NCI-H2171 treated with DMSO at 0.1 percent for 48 hours (cell line): ENCODE data around the gene ACADVL.
A peak's percentile ranks its signal among the peaks of the same experiment; 100 is the strongest.

Source experiments
- DNase-seq: peaks from one replicate; lab custom pipeline; 2025; lab: John Stamatoyannopoulos, UW

The ACADVL gene

GRCh38 chr17:7191571-7192270 lies 28.0 kb upstream of the ACADVL start:
- peak; percentile 88 for DNase-seq

- peak; percentile 95 for DNase-seq
Observed at GRCh38 chr17:7192271-7192937, 27.3 kb upstream of the ACADVL start.

GRCh38 chr17:7195971-7196370 lies 23.8 kb upstream of the ACADVL start:
- no peak for DNase-seq

DNA sequence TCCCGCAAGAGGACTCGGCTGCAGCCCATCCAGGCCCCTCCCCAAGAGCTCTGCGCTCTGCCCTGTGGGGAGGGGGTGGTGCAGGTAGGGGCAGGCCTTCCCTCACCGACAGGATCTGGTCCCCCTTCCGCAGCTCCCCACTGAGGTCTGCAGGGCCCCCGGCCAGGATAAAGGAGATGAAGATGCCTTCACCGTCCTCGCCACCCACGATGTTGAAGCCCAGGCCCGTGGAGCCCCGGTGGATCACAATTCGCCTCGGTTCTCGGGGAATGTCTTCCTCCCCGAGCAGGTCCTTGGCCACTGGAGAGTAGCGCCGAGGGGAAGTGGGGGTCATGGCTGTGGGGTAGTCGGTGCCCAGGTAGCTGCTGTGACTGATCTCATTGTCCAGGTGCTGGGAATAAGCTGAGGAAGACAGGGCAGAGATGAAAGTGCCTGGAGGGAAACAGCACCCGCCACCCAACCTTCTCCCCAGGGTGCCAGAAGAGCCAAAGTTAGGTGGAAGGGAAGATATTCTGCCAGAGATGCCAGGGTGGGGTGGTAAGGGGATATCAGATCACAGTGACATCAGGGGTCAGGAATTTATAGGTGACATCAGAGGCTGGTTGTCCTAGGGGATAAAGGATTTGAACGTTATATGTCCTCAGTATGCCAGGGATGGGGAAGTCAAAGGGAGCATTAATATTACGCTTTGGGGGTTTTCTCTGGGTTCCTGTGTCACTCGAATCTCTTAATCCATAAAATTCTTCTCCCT lies 22.9 kb upstream of the ACADVL start:
- DNase-seq, result no peak

GRCh38 chr17:7203391-7203790 lies 16.3 kb upstream of the ACADVL start:
- no peak for DNase-seq

DNA sequence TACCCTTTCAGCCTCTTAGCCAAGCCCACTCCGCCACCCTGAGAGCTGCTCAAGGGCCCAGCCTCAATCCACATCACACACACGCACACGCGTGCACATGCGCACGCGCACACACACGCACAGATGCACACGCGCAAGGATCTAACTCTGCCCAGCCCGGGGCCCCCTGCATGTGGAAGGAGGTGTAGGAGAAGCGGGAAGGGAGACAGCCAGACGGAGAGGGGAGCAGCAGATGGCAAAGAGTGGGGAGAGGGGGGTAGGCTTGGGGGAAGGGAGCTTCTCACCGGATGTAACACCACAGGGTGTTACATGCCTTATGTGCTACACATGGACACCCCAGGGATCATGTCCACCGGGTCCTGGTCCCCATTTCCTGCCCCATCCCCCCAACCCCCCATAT lies 15.4 kb upstream of the ACADVL start:
- peak; percentile 97 for DNase-seq

- DNase-seq, result peak; percentile 96
Observed at GRCh38 chr17:7204828-7205461, 14.8 kb upstream of the ACADVL start.

- DNase-seq, result no peak
Observed at GRCh38 chr17:7205561-7205960, 14.2 kb upstream of the ACADVL start.

GRCh38 chr17:7207120-7208001 lies 12.4 kb upstream of the ACADVL start:
- DNase-seq, result no peak

- DNase-seq, result no peak
Observed at GRCh38 chr17:7208027-7208571, 11.6 kb upstream of the ACADVL start.

GRCh38 chr17:7208754-7209460 lies 10.8 kb upstream of the ACADVL start:
- DNase-seq, result no peak

DNA sequence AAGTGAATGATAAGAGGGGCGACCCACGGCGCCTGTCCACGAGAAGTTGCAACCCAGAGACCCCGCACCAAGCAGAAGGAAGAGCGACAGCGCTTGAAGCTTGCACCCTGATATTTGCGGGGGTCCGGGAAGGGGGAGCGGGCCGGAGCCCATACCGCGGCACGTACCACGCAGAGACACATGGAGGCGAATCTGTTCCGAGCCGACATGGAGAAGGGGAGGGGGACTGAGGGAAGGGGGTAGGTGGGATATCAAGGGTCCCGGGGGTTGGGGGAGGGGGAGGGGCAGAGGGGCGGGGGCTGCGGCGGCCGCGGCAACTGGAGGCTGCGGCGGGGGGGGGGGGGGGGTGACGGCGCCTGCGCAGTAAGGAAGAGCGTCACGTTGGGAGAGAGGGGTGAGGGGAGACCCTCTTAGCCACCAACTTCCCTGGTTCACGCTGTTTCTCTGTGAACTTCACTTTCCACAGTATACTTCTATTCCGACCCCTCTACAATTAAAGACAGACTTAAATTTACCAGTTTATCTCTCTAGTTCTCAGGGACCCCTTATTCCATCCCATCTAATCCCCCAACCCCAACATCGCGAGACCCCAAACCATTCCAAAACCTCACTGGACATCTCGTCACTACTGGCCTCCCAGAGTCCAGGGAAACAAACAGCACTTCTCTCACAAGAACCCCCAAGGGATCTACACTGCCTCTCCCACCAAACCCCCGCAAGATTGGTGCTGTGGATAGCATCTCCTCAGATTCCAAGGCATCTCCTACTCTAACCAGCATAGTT lies 8.1 kb upstream of the ACADVL start:
- no peak for DNase-seq

GRCh38 chr17:7213895-7214299 lies 5.8 kb upstream of the ACADVL start:
- DNase-seq, result peak; percentile 98

GRCh38 chr17:7214300-7215135 lies 5.2 kb upstream of the ACADVL start:
- peak; percentile 99 for DNase-seq

DNA sequence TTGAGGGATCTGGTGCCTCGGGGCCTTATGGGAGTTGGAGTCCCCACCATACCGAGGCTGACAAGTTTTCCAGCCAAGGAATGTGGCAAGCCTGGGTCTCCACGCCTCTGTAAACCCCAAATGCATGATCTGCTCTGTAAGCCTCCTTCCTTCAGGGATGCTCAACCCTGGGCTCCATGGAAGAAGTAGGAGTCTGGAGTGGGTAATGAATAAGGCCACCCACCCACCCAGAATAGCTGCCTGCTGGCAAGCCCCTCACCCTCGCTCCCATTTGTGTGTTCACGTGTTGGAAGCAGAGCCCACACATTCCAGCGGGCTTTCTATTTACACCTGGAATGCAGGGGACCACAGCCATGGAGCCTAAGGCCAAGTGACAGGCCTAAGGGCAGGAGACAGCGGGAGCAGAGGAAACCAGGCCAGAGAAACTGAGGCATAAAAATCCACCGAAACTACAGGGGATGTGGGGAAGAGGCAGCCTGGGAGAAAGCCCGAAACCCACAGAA lies 4.6 kb upstream of the ACADVL start:
- no peak for DNase-seq

DNA sequence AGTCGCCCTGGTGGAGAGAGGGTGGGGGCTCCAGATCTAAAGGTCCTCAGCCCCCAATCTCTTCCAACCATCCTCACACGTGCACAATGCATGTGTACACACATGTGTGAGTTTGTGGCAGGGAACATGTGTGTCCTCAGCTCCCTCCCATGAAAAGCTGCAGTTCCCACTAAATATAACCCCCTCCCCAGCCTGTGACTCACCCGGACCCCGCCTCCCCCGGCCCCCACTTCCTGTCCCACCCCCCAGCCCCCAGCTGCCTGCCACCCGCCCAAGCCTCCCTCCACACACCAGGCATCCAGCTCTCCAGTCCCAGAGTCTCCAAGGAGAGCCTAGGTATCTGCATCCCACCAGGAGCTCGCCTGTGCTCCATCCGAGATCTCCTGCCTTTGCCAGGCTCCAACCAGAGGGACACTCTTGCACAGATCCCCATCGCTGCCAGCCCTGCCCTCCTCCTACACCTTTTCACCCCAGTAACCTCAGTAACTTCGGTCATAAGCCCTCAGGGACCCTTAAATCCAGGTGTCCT lies 4.0 kb upstream of the ACADVL start:
- DNase-seq, result no peak

DNA sequence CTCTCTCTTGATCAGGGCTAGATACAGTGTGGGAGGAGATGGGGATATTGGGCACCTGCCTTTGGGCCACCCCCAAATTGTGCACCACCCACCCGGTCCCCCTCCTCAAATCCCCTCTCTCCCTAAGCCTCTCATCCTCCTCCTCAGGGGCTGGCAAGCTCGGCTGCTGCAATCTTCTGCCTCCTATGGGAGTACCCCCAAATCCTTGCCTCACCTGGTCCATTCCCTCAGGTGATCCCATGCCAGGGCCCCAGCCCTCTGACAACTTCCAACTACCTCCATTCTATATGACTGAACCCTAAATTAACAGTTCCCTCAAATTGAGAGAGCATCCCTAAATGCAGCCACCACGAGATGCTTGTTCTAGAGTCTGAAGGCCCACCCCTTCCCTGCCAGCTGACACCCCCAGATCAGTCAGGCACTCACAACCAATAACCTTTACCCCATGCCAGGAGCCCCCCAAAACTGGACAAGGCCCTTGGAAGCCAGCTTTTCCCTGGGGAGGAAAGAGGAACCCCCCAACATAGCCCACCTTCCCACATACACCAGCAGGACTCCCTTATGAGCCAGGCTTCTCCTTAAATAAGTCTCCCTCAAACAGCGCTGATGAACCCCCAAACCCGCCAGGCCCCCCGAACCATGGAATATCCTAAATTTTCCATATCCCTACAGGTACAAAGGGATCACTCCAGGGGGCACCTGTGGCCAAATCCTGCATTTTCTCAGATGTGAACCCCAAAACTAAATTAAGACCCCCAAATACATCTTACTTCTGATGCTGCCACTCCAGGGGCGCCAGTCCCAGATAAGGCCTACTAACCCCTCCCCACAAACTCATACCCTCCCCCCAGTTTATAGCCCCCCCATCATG lies 3.3 kb upstream of the ACADVL start:
- DNase-seq, result no peak
